ENCODE data around the gene MAP3K15. TPM values are rescaled to one million over a fixed set of nuclear protein-coding genes. Genes with fewer than 3 reads are reported as not detected.
"Not testable (repeated sequence)": the region's sequence is repeated elsewhere in the genome, so short reads cannot be mapped to it uniquely, and the experiment has no call there.

Gene MAP3K15
- total RNA-seq, 1 donor from 2014 or later: 0.22 TPM

DNA sequence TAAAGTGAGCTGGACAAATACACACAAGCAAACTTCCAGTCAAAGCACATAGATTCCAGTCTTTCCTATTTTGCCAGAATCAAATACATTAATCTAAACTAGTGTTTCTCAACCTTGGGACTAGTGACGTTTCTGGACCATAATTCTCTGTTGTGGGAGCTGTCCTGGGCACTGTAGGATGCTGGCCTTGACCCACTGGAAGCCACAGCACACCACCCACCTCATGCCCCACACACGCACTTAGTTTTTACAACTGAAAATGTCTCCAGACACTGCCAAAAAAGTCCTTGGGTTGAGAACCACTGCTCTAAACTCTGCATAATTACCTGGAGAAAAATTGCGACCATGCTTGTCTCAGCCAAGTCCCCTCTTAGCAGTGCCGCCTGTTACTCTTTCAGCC lies 57.6 kb downstream of the MAP3K15 start:
- no peaks in the 10 kb centered on the region for H3K27me3 Mint-ChIP-seq (ENCODE audit: low read depth)
- no peaks in the 10 kb centered on the region for H3K36me3 Mint-ChIP-seq (ENCODE audit: low read depth)
- no peak for DNase-seq (ENCODE audit: low spot score)
- TF ChIP-seq CTCF (IDR thresholded peaks at IDR 0.05): no peak
- no peak overlapping the region for H3K4me3 Mint-ChIP-seq (ENCODE audit: unreplicated experiment)
- H3K9me3 Mint-ChIP-seq (ENCODE audit: low read depth): peaks cover 2% of the 10 kb centered on the region
- no peak overlapping the region for H3K27ac Mint-ChIP-seq (ENCODE audit: unreplicated experiment)
- H3K4me1 Mint-ChIP-seq (ENCODE audit: low read depth): no peaks in the 10 kb centered on the region

GRCh38 chrX:19448077-19448476 lies 67.2 kb downstream of the MAP3K15 start:
- Mint-ChIP-seq H3K9me3 (ENCODE audit: low read depth) (peaks cover 13% of the 10 kb centered on the region), H3K4me3 (ENCODE audit: unreplicated experiment) (no peak overlapping the region), H3K27me3 (ENCODE audit: low read depth) (peaks cover 2% of the 10 kb centered on the region), H3K36me3 (ENCODE audit: low read depth) (no peaks in the 10 kb centered on the region), H3K4me1 (ENCODE audit: low read depth) (no peaks in the 10 kb centered on the region), H3K27ac (ENCODE audit: unreplicated experiment) (no peak overlapping the region)
- DNase-seq (ENCODE audit: low spot score): no peak
- no peak for TF ChIP-seq CTCF (IDR thresholded peaks at IDR 0.05)

DNA sequence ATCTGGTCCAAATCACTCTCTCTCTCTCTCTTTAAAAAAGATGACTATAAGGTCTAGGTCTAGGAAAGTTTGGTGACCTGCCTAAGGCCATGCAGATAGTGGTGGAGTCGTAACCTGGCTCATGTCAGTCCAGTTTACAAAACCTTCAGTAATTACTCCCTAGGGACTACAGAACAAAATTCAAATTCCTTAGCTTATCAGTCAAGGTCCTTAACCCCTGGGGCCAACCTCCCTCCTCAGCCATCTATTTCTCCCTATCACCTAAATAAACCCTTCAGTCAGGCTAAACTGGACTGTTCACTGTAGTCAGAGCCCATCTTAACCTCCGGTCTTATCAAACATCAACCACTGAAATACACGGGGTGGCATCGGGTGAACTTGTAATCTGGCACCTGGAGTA lies 68.9 kb downstream of the MAP3K15 start:
- H3K27me3 Mint-ChIP-seq (ENCODE audit: low read depth): peaks cover 2% of the 10 kb centered on the region
- TF ChIP-seq CTCF (IDR thresholded peaks at IDR 0.05): no peak

GRCh38 chrX:19445772-19446171 lies 69.5 kb downstream of the MAP3K15 start:
- peaks cover 16% of the 10 kb centered on the region for H3K9me3 Mint-ChIP-seq (ENCODE audit: low read depth)

More for the DNA sequence above, 68.9 kb downstream of the MAP3K15 start:
- no peak for DNase-seq (ENCODE audit: low spot score)
- Mint-ChIP-seq H3K9me3 (ENCODE audit: low read depth) (peaks cover 13% of the 10 kb centered on the region), H3K27ac (ENCODE audit: unreplicated experiment) (no peak overlapping the region), H3K4me1 (ENCODE audit: low read depth) (no peaks in the 10 kb centered on the region), H3K36me3 (ENCODE audit: low read depth) (no peaks in the 10 kb centered on the region), H3K4me3 (ENCODE audit: unreplicated experiment) (no peak overlapping the region)

DNA sequence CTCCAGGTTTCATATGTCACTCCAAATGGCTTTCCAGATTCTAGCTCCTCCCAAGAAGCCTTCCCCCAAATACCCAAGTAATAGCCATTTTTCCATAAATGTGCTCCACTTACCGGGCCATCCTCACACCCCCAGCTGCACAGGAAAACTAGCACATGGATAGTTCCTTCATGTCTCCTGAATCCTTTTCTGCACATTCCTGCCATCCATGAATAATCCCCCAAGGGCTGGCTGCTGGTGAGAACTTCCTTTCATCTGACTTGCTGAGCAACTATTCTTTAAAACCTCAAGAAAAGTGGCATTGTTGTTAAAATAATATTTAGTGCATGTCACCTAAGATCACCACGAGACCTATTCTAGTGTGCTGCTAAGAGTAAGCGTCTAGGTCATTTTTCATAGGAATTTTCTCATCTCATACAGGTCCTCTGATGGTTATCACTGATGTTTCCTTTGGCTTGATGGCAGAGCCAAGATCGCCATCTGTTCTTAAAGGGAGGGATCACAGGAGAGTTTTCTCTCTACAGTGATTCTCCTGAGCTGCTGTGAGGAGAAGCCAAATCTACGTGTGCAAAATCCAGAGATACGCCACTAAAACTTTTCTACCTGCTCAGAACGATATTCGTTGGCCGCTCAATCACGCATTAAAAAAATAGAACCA lies 71.3 kb downstream of the MAP3K15 start:
- TF ChIP-seq CTCF (IDR thresholded peaks at IDR 0.05): no peak
- no peak for DNase-seq (ENCODE audit: low spot score)
- Mint-ChIP-seq H3K27me3 (ENCODE audit: low read depth) (no peaks in the 10 kb centered on the region), H3K36me3 (ENCODE audit: low read depth) (no peaks in the 10 kb centered on the region), H3K27ac (ENCODE audit: unreplicated experiment) (no peak overlapping the region), H3K9me3 (ENCODE audit: low read depth) (peaks cover 22% of the 10 kb centered on the region), H3K4me3 (ENCODE audit: unreplicated experiment) (no peak overlapping the region), H3K4me1 (ENCODE audit: low read depth) (no peaks in the 10 kb centered on the region)

More at GRCh38 chrX:19445772-19446171, 69.5 kb downstream of the MAP3K15 start:
- H3K4me3 Mint-ChIP-seq (ENCODE audit: unreplicated experiment); H3K4me1 Mint-ChIP-seq (ENCODE audit: low read depth); H3K36me3 Mint-ChIP-seq (ENCODE audit: low read depth); DNase-seq (ENCODE audit: low spot score); H3K27me3 Mint-ChIP-seq (ENCODE audit: low read depth); H3K27ac Mint-ChIP-seq (ENCODE audit: unreplicated experiment): not testable (repeated sequence)

GRCh38 chrX:19440713-19441112 lies 74.6 kb downstream of the MAP3K15 start:
- Mint-ChIP-seq H3K4me1 (ENCODE audit: low read depth) (no peaks in the 10 kb centered on the region), H3K27me3 (ENCODE audit: low read depth) (peaks cover 2% of the 10 kb centered on the region), H3K4me3 (ENCODE audit: unreplicated experiment) (no peak overlapping the region), H3K27ac (ENCODE audit: unreplicated experiment) (no peak overlapping the region), H3K36me3 (ENCODE audit: low read depth) (peaks cover 3% of the 10 kb centered on the region), H3K9me3 (ENCODE audit: low read depth) (peaks cover 30% of the 10 kb centered on the region)
- no peak for DNase-seq (ENCODE audit: low spot score)
- no peak for TF ChIP-seq CTCF (IDR thresholded peaks at IDR 0.05)

DNA sequence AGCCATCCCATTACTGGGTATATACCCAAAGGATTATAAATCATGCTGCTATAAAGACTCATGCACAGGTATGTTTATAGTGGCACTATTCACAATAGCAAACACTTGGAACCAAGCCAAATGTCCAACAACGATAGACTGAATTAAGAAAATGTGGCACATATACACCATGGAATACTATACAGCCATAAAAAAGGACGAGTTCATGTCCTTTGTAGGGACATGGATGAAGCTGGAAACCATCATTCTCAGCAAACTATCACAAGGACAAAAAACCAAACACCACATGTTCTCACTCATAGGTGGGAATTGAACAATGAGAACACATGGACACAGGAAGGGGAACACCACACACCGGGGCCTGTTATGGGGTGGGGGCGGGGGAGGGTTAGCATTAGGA lies 92.6 kb downstream of the MAP3K15 start:
- not testable (repeated sequence) for H3K4me3 Mint-ChIP-seq (ENCODE audit: unreplicated experiment); H3K36me3 Mint-ChIP-seq (ENCODE audit: low read depth); H3K27ac Mint-ChIP-seq (ENCODE audit: unreplicated experiment)

More for the DNA sequence above, 92.6 kb downstream of the MAP3K15 start:
- H3K27me3 Mint-ChIP-seq (ENCODE audit: low read depth); DNase-seq (ENCODE audit: low spot score); H3K4me1 Mint-ChIP-seq (ENCODE audit: low read depth): not testable (repeated sequence)
- H3K9me3 Mint-ChIP-seq (ENCODE audit: low read depth): peaks cover 24% of the 10 kb centered on the region

Measured in chondrocyte (in vitro differentiated cells).